Loucy (cell line): Measurements from ENCODE around the gene PCDHGB5.

ENCODE experiments used
- H2AFZ ChIP-seq: fragments of 200-600 bp; sonication (generic); 2 replicates; pipeline ENCODE4 v1.6.0; 2016; ENCODE audit warnings: antibody characterized with exemption, mild to moderate bottlenecking, low read length, moderate library complexity
- H3F3A ChIP-seq: fragments of 200-600 bp; 2 replicates; pipeline ENCODE4 v1.6.0; 2016; ENCODE audit warnings: antibody characterized with exemption, low read depth, mild to moderate bottlenecking
- H3K27me3 ChIP-seq: fragments of 200-600 bp; sonication (generic); 2 replicates; pipeline ENCODE4 v1.6.1; 2014; ENCODE audit warnings: low read length, mild to moderate bottlenecking; ENCODE audit not compliant: insufficient read depth, poor library complexity, severe bottlenecking
- H3K36me3 ChIP-seq: fragments of 200-600 bp; sonication (generic); 2 replicates; pipeline ENCODE4 v1.6.1; 2016; ENCODE audit warnings: low read length; ENCODE audit not compliant: insufficient read depth
- H3K4me1 ChIP-seq: fragments of 200-600 bp; sonication (generic); 2 replicates; pipeline ENCODE4 v1.5.1; 2014; ENCODE audit warnings: low read length, mild to moderate bottlenecking; ENCODE audit not compliant: insufficient read depth, poor library complexity, severe bottlenecking
- H3K4me2 ChIP-seq: fragments of 200-600 bp; sonication (generic); 2 replicates; pipeline ENCODE4 v1.6.0; 2014; ENCODE audit warnings: antibody characterized with exemption, low read length, low read depth, mild to moderate bottlenecking; ENCODE audit not compliant: poor library complexity, severe bottlenecking
- H3K4me3 ChIP-seq: fragments of 200-600 bp; sonication (generic); 2 replicates; pipeline ENCODE4 v1.5.1; 2014; ENCODE audit warnings: low read length, mild to moderate bottlenecking, mixed read lengths; ENCODE audit not compliant: poor library complexity, severe bottlenecking
- H3K79me2 ChIP-seq: fragments of 200-600 bp; sonication (generic); 2 replicates; pipeline ENCODE4 v1.6.1; 2014; ENCODE audit warnings: low read length; ENCODE audit not compliant: insufficient read depth
- H3K9ac ChIP-seq: fragments of 200-600 bp; sonication (generic); 2 replicates; pipeline ENCODE4 v1.6.0; 2014; ENCODE audit warnings: mild to moderate bottlenecking, low read depth, low read length, moderate library complexity; ENCODE audit not compliant: poor library complexity, severe bottlenecking
- H3K9me2 ChIP-seq: fragments of 200-600 bp; sonication (generic); replicated peaks from 2 replicates; pipeline ENCODE4 v1.6.1; 2016; ENCODE audit warnings: low read depth, low read length, mixed read lengths
- H3K9me3 ChIP-seq: fragments of 200-600 bp; sonication (generic); 2 replicates; pipeline ENCODE4 v1.6.1; 2014; ENCODE audit warnings: mild to moderate bottlenecking, antibody characterized with exemption, low read length, low read depth; ENCODE audit not compliant: insufficient read depth
- H4K20me1 ChIP-seq: fragments of 200-600 bp; sonication (generic); 2 replicates; pipeline ENCODE4 v1.6.0; 2014; ENCODE audit warnings: antibody characterized with exemption, low read length, mild to moderate bottlenecking; ENCODE audit not compliant: insufficient read depth, poor library complexity, severe bottlenecking
- CTCF ChIP-seq: fragments of 200-600 bp; sonication (generic); conservative IDR thresholded peaks from 2 replicates; pipeline ENCODE4 v1.5.1; 2014; ENCODE audit warnings: mild to moderate bottlenecking, antibody characterized with exemption, low read length
- EZH2phosphoT487 ChIP-seq: fragments of 200-600 bp; IDR thresholded peaks from 2 replicates; pipeline ENCODE4 v1.6.1; 2018; ENCODE audit warnings: antibody characterized with exemption, mild to moderate bottlenecking, moderate library complexity, borderline replicate concordance

Gene PCDHGB5

GRCh38 chr5:141369994-141370848 lies 27.5 kb upstream of the PCDHGB5 start, which contains the start of gene PCDHGB3:
TSS of gene PCDHGB3 (plus strand) at chr5:141370242. CDS start at chr5:141370395, 153 bp downstream.
- Histone ChIP-seq H3K4me2 (no peak within 1 kb of the TSS), H3K9ac (no peak within 1 kb of the TSS), H3K4me1 (no peaks in the 10 kb centered on the region), H2AFZ (no peak within 1 kb of the TSS), H3K9me2 (no peaks in the 10 kb centered on the region), H3K36me3 (no peaks in the 10 kb centered on the region), H3K9me3 (peaks cover 2% of the 10 kb centered on the region; the same call in 1 of the 2 replicates), H3K27me3 (no peaks in the 10 kb centered on the region), H3F3A (no peaks in the 10 kb centered on the region), H3K79me2 (no peaks in the 10 kb centered on the region), H4K20me1 (no peaks in the 10 kb centered on the region), H3K4me3 (no peak within 1 kb of the TSS)
- no peak for TF ChIP-seq CTCF
- no peak for TF ChIP-seq EZH2phosphoT487

DNA sequence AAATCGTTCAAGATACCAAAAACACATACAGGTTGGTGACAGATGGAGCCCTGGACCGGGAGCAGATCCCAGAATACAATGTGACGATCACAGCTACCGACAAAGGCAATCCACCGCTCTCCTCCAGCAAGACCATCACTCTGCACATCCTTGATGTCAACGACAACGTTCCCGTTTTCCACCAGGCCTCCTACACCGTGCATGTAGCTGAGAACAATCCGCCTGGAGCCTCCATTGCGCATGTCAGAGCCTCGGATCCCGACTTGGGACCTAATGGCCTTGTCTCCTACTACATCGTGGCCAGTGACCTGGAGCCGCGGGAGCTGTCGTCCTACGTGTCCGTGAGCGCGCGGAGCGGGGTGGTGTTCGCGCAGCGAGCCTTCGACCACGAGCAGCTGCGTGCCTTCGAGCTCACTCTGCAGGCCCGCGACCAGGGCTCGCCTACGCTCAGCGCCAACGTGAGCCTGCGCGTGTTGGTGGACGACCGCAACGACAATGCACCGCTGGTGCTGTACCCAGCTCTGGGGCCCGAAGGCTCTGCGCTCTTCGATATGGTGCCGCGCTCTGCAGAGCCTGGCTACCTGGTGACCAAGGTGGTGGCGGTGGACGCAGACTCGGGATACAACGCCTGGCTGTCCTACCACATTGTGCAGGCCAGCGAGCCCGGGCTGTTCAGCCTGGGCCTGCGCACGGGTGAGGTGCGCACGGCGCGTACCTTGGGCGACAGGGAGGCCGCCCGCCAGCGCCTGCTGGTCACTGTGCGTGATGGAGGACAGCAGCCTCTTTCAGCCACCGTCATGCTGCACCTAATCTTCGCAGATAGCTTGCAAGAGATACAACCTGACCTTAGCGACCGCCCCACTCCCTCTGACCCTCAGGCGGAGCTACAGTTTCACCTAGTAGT lies 25.9 kb upstream of the PCDHGB5 start:
- Histone ChIP-seq H3K79me2 (no peaks in the 10 kb centered on the region), H3K9me3 (peaks cover 2% of the 10 kb centered on the region; the same call in 1 of the 2 replicates), H3F3A (no peaks in the 10 kb centered on the region), H3K36me3 (no peaks in the 10 kb centered on the region), H4K20me1 (no peaks in the 10 kb centered on the region), H3K27me3 (no peaks in the 10 kb centered on the region), H3K4me3 (no peak overlapping the region), H2AFZ (no peak overlapping the region), H3K9me2 (no peaks in the 10 kb centered on the region), H3K4me2 (no peak overlapping the region), H3K4me1 (no peaks in the 10 kb centered on the region), H3K9ac (no peak overlapping the region)
- TF ChIP-seq CTCF (no peak), EZH2phosphoT487 (no peak)

GRCh38 chr5:141373673-141374317 lies 24.0 kb upstream of the PCDHGB5 start, which contains the start of gene PCDHGA6:
TSS of gene PCDHGA6 (plus strand) at chr5:141373891. CDS start at chr5:141374084, 193 bp downstream.
- H3K9me2 ChIP-seq, result no peaks in the 10 kb centered on the region
- H2AFZ ChIP-seq, result no peak within 1 kb of the TSS
- no peak within 1 kb of the TSS for H3K9ac ChIP-seq
- no peaks in the 10 kb centered on the region for H3K36me3 ChIP-seq
- peaks cover 2% of the 10 kb centered on the region; the same call in 1 of the 2 replicates for H3K9me3 ChIP-seq
- no peaks in the 10 kb centered on the region for H3F3A ChIP-seq
- no peak within 1 kb of the TSS for H3K4me3 ChIP-seq
- H3K27me3 ChIP-seq, result no peaks in the 10 kb centered on the region
- TF ChIP-seq EZH2phosphoT487 (no peak), CTCF (no peak)
- H3K4me1 ChIP-seq, result no peaks in the 10 kb centered on the region
- no peak within 1 kb of the TSS for H3K4me2 ChIP-seq
- H3K79me2 ChIP-seq, result no peaks in the 10 kb centered on the region
- H4K20me1 ChIP-seq, result no peaks in the 10 kb centered on the region
